GM12874 (cell line): ENCODE data around the gene ASCL5.

Experiments used
- CTCF ChIP-seq: IDR thresholded peaks from 2 replicates; pipeline ENCODE4 v1.5.1; 2011; ENCODE audit warnings: low read depth, mild to moderate bottlenecking, control low read depth, low read length, moderate library complexity; ENCODE audit not compliant: insufficient read depth

Gene ASCL5

GRCh38 chr1:201127755-201128455 is 921 bp upstream of the ASCL5 start:
- TF ChIP-seq CTCF: no peak

- no peak for TF ChIP-seq CTCF
These were observed 537 bp downstream of the ASCL5 start for GRCh38 chr1:201126463-201126831.

GRCh38 chr1:201125800-201126199 is 1.2 kb downstream of the ASCL5 start:
- TF ChIP-seq CTCF: no peak

- TF ChIP-seq CTCF: no peak
These were observed 2.0 kb downstream of the ASCL5 start for GRCh38 chr1:201125019-201125418.

- no peak for TF ChIP-seq CTCF
These were observed 3.1 kb downstream of the ASCL5 start for GRCh38 chr1:201123866-201124265.

GRCh38 chr1:201122321-201122957 is 4.5 kb downstream of the ASCL5 start:
- no peak for TF ChIP-seq CTCF

GRCh38 chr1:201119206-201120197 is 7.5 kb downstream of the ASCL5 start:
- TF ChIP-seq CTCF: peak; percentile 83
